Right atrium auricular region (tissue), 2 donors: ENCODE measurements around the gene CNGB1. TPM values are rescaled to one million over a fixed set of nuclear protein-coding genes. Genes with fewer than 3 reads are reported as not detected.

Experiments used
- DNase-seq: peaks from one replicate; pipeline ENCODE4 v3.0.0-alpha.2; 2019; ENCODE audit warnings: low spot score
- H3K27ac ChIP-seq, 2 donors: fragments of 200-600 bp; sonication (generic); 1 replicate in 1 of 2; 2 replicates in 1 of 2; pipeline ENCODE4 v1.5.1; 2016 to 2019
- H3K27me3 ChIP-seq, 2 donors: fragments of 200-600 bp; sonication (generic); one replicate each; pipeline versions ENCODE4 v1.5.1 to v1.6.0; 2017 to 2019
- H3K36me3 ChIP-seq: fragments of 200-600 bp; sonication (generic); one replicate; pipeline ENCODE4 v1.5.1; 2016
- H3K4me1 ChIP-seq, 2 donors: fragments of 200-600 bp; sonication (generic); one replicate each; pipeline versions ENCODE4 v1.5.1 to v1.6.0; 2017 to 2019
- H3K4me3 ChIP-seq, 2 donors: fragments of 200-600 bp; sonication (generic); 1 replicate in 1 of 2; 2 replicates in 1 of 2; pipeline ENCODE4 v1.5.1; 2017 to 2019; ENCODE audit warnings: mild to moderate bottlenecking in 1 of 2, moderate library complexity in 1 of 2
- H3K9me3 ChIP-seq, 2 donors: fragments of 200-600 bp; sonication (generic); one replicate each; pipeline ENCODE4 v1.5.1; 2019
- CTCF ChIP-seq, 2 donors: fragments of 200-600 bp; sonication (generic); IDR thresholded peaks; one replicate each; pipeline ENCODE4 v1.5.1; 2019; ENCODE audit warnings: antibody characterized with exemption in 2 of 2
- total RNA-seq, 2 donors: library from RNA; depleted of rRNA; stranded (reverse); fragments of >200 nt; gene quantifications; one replicate each; pipeline ENCODE4 v1.1.0, GENCODE V29; 2016

CNGB1 gene
- total RNA-seq, 2 donors from 2014 or later: not detected

GRCh38 chr16:57976331-57976796 is 5.4 kb upstream of the CNGB1 start:
- Histone ChIP-seq H3K27ac (peak overlapping the region in 1 of 2 donors; percentile 16), H3K4me3 (no peak overlapping the region), H3K27me3 (no peaks in the 10 kb centered on the region), H3K36me3 (no peaks in the 10 kb centered on the region), H3K4me1 (peaks cover 0 to 14% of the 10 kb centered on the region in 2 donors), H3K9me3 (no peaks in the 10 kb centered on the region)
- no peak for TF ChIP-seq CTCF (IDR thresholded peaks at IDR 0.05)
- no peak for DNase-seq

- no peak for DNase-seq
- no peak overlapping the region for H3K27ac ChIP-seq
- H3K4me1 ChIP-seq: peaks cover 0 to 14% of the 10 kb centered on the region in 2 donors
- TF ChIP-seq CTCF (IDR thresholded peaks at IDR 0.05): no peak
- H3K9me3 ChIP-seq: no peaks in the 10 kb centered on the region
- no peaks in the 10 kb centered on the region for H3K27me3 ChIP-seq
- no peaks in the 10 kb centered on the region for H3K36me3 ChIP-seq
- H3K4me3 ChIP-seq: no peak overlapping the region
Measured at GRCh38 chr16:57972306-57972705, 1.4 kb upstream of the CNGB1 start.

- no peaks in the 10 kb centered on the region for H3K36me3 ChIP-seq
- no peak for DNase-seq
- peaks cover 0 to 12% of the 10 kb centered on the region in 2 donors for H3K4me1 ChIP-seq
- H3K9me3 ChIP-seq: no peaks in the 10 kb centered on the region
- no peak for TF ChIP-seq CTCF (IDR thresholded peaks at IDR 0.05)
- no peak overlapping the region for H3K4me3 ChIP-seq
- H3K27ac ChIP-seq: no peak overlapping the region
- no peaks in the 10 kb centered on the region for H3K27me3 ChIP-seq
Measured at GRCh38 chr16:57971848-57972247, 920 bp upstream of the CNGB1 start.

GRCh38 chr16:57970319-57970718 is 609 bp downstream of the CNGB1 start:
- no peak overlapping the region for H3K4me3 ChIP-seq
- H3K36me3 ChIP-seq: no peaks in the 10 kb centered on the region
- H3K9me3 ChIP-seq: no peaks in the 10 kb centered on the region
- DNase-seq: no peak
- H3K27me3 ChIP-seq: no peaks in the 10 kb centered on the region
- H3K4me1 ChIP-seq: no peaks in the 10 kb centered on the region
- no peak for TF ChIP-seq CTCF (IDR thresholded peaks at IDR 0.05)
- no peak overlapping the region for H3K27ac ChIP-seq

GRCh38 chr16:57969451-57970123 is 1.3 kb downstream of the CNGB1 start:
- Histone ChIP-seq H3K27ac (no peak overlapping the region), H3K9me3 (no peaks in the 10 kb centered on the region), H3K4me3 (no peak overlapping the region), H3K36me3 (no peaks in the 10 kb centered on the region), H3K4me1 (no peaks in the 10 kb centered on the region), H3K27me3 (no peaks in the 10 kb centered on the region)
- DNase-seq: no peak
- TF ChIP-seq CTCF (IDR thresholded peaks at IDR 0.05): no peak

- DNase-seq: no peak
- H3K4me3 ChIP-seq: no peak overlapping the region
Measured at GRCh38 chr16:57967916-57968315, 3.0 kb downstream of the CNGB1 start.

More at GRCh38 chr16:57967916-57968315, 3.0 kb downstream of the CNGB1 start:
- H3K27ac ChIP-seq: no peak overlapping the region
- H3K4me1 ChIP-seq: no peaks in the 10 kb centered on the region
- TF ChIP-seq CTCF (IDR thresholded peaks at IDR 0.05): no peak
- no peaks in the 10 kb centered on the region for H3K27me3 ChIP-seq
- H3K36me3 ChIP-seq: no peaks in the 10 kb centered on the region
- H3K9me3 ChIP-seq: no peaks in the 10 kb centered on the region
